Ishikawa (cell line): Measurements from ENCODE around the gene DCUN1D2.

Experiments used
- CEBPB ChIP-seq: IDR thresholded peaks from 2 replicates; pipeline ENCODE4 v1.6.1; 2012
- EGR1 ChIP-seq: IDR thresholded peaks from 2 replicates; pipeline ENCODE4 v1.6.1; 2012
- EP300 ChIP-seq: IDR thresholded peaks from 2 replicates; pipeline ENCODE4 v1.6.1; 2012; ENCODE audit warnings: borderline replicate concordance
- NFIC ChIP-seq: IDR thresholded peaks from 2 replicates; pipeline ENCODE4 v1.6.1; 2012
- TAF1 ChIP-seq: IDR thresholded peaks from 2 replicates; pipeline ENCODE4 v1.6.1; 2012; ENCODE audit warnings: low read depth, mild to moderate bottlenecking
- TEAD4 ChIP-seq: IDR thresholded peaks from 2 replicates; pipeline ENCODE4 v1.6.1; 2012
- YY1 ChIP-seq: IDR thresholded peaks from 2 replicates; pipeline ENCODE4 v1.6.1; 2012; ENCODE audit warnings: low read depth
- ZBTB7A ChIP-seq: IDR thresholded peaks from 2 replicates; pipeline ENCODE4 v1.6.1; 2012; ENCODE audit warnings: low read depth
- TF ChIP-seq, protein P1 (sequence below): IDR thresholded peaks from 2 replicates; pipeline ENCODE4 v1.6.1; 2012; ENCODE audit warnings: low read depth, mild to moderate bottlenecking
- TF ChIP-seq, protein P2 (sequence below): IDR thresholded peaks from 2 replicates; pipeline ENCODE4 v1.6.1; 2012
- TF ChIP-seq, protein P3 (sequence below): IDR thresholded peaks from 2 replicates; pipeline ENCODE4 v1.6.1; 2012

DNA sequence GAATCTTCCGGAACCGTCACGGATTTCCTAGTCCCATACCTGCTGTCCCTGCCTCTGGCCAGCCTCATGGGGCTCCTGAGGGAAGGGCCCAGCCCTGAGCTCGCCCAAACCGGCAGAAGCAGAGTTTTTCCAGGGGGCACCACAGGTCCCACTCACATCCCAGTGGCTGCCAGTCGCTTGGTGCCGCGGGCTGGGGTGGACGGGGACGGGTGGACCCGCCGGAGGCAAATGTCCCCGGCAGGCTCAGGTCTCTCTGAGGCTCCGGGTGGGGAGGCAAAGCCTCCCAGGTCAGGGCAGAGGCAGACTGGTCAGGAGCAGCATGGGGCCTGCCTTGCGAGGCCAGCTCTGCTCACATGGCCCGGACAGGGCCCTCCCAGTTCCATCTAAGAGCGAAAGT lies 62.0 kb downstream of the DCUN1D2 start:
- TF ChIP-seq EP300 (no peak), CEBPB (no peak), EGR1 (no peak), TEAD4 (no peak), YY1 (no peak), TAF1 (no peak), NFIC (no peak), ZBTB7A (no peak)
- TF ChIP-seq, protein P1, sequence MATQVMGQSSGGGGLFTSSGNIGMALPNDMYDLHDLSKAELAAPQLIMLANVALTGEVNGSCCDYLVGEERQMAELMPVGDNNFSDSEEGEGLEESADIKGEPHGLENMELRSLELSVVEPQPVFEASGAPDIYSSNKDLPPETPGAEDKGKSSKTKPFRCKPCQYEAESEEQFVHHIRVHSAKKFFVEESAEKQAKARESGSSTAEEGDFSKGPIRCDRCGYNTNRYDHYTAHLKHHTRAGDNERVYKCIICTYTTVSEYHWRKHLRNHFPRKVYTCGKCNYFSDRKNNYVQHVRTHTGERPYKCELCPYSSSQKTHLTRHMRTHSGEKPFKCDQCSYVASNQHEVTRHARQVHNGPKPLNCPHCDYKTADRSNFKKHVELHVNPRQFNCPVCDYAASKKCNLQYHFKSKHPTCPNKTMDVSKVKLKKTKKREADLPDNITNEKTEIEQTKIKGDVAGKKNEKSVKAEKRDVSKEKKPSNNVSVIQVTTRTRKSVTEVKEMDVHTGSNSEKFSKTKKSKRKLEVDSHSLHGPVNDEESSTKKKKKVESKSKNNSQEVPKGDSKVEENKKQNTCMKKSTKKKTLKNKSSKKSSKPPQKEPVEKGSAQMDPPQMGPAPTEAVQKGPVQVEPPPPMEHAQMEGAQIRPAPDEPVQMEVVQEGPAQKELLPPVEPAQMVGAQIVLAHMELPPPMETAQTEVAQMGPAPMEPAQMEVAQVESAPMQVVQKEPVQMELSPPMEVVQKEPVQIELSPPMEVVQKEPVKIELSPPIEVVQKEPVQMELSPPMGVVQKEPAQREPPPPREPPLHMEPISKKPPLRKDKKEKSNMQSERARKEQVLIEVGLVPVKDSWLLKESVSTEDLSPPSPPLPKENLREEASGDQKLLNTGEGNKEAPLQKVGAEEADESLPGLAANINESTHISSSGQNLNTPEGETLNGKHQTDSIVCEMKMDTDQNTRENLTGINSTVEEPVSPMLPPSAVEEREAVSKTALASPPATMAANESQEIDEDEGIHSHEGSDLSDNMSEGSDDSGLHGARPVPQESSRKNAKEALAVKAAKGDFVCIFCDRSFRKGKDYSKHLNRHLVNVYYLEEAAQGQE, result no peak
- TF ChIP-seq, protein P2, sequence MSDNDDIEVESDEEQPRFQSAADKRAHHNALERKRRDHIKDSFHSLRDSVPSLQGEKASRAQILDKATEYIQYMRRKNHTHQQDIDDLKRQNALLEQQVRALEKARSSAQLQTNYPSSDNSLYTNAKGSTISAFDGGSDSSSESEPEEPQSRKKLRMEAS, result no peak
- TF ChIP-seq, protein P3, sequence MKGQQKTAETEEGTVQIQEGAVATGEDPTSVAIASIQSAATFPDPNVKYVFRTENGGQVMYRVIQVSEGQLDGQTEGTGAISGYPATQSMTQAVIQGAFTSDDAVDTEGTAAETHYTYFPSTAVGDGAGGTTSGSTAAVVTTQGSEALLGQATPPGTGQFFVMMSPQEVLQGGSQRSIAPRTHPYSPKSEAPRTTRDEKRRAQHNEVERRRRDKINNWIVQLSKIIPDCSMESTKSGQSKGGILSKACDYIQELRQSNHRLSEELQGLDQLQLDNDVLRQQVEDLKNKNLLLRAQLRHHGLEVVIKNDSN, result no peak
